Neural cell (in vitro differentiated cells): ENCODE data around the gene ROCK2. TPM values are rescaled to one million over a fixed set of nuclear protein-coding genes. Genes with fewer than 3 reads are reported as not detected.

Experiments
- H2AFZ ChIP-seq: fragments of 200-600, 300-800 bp; sonication (generic), shearing (Covaris generic); 2 replicates; pipeline ENCODE4 v1.6.0; 2014; ENCODE audit warnings: low read depth, mild to moderate bottlenecking, antibody characterized with exemption, low read length, moderate library complexity
- H3F3A ChIP-seq: fragments of 200-600 bp; shearing (Covaris generic); 2 replicates; pipeline ENCODE4 v1.6.1; 2016; ENCODE audit warnings: mild to moderate bottlenecking, moderate library complexity, mixed read lengths, antibody characterized with exemption, low read length; ENCODE audit not compliant: insufficient read depth, poor library complexity, severe bottlenecking
- H3K27ac ChIP-seq: fragments of 200-600, 300-800 bp; sonication (generic), shearing (Covaris generic); 2 replicates; pipeline ENCODE4 v1.5.1; 2014; ENCODE audit warnings: mild to moderate bottlenecking, low read length, moderate library complexity
- H3K27me3 ChIP-seq: fragments of 300-800, 200-600 bp; sonication (generic), shearing (Covaris generic); 2 replicates; pipeline ENCODE4 v1.6.0; 2014; ENCODE audit warnings: mild to moderate bottlenecking, low read depth, low read length, moderate library complexity; ENCODE audit not compliant: insufficient read depth
- H3K36me3 ChIP-seq: fragments of 300-800, 200-600 bp; sonication (generic), shearing (Covaris generic); 2 replicates; pipeline ENCODE4 v1.5.1; 2014; ENCODE audit warnings: mild to moderate bottlenecking, antibody characterized with exemption, low read length, moderate library complexity; ENCODE audit not compliant: insufficient read depth
- H3K4me2 ChIP-seq: fragments of 300-800, 200-600 bp; sonication (generic), shearing (Covaris generic); 2 replicates; pipeline ENCODE4 v1.6.0; 2014; ENCODE audit warnings: mild to moderate bottlenecking, low read length
- H3K4me3 ChIP-seq: fragments of 300-800, 200-600 bp; sonication (generic), shearing (Covaris generic); 2 replicates; pipeline ENCODE4 v1.5.1; 2014; ENCODE audit warnings: mild to moderate bottlenecking, low read length, moderate library complexity
- H3K79me2 ChIP-seq: fragments of 200-600 bp; shearing (Covaris generic); replicated peaks from 2 replicates; pipeline ENCODE4 v1.6.0; 2014; ENCODE audit warnings: mild to moderate bottlenecking, low read length, moderate library complexity; ENCODE audit not compliant: insufficient read depth
- H3K9ac ChIP-seq: fragments of 300-800, 200-600 bp; sonication (generic), shearing (Covaris generic); 2 replicates; pipeline ENCODE4 v1.6.1; 2016; ENCODE audit warnings: mild to moderate bottlenecking, low read length, mixed read lengths
- H3K9me2 ChIP-seq: fragments of 200-600 bp; shearing (Covaris generic); 2 replicates; pipeline ENCODE4 v1.6.1; 2016; ENCODE audit warnings: mild to moderate bottlenecking, low read length, mixed read lengths; ENCODE audit not compliant: insufficient read depth
- H3K9me3 ChIP-seq: fragments of 200-600, 300-800 bp; sonication (generic), shearing (Covaris generic); 2 replicates; pipeline ENCODE4 v1.6.1; 2016; ENCODE audit warnings: mild to moderate bottlenecking, mixed run types, low read length, moderate library complexity, mixed read lengths
- H4K20me1 ChIP-seq: fragments of 200-600 bp; shearing (Covaris generic); 2 replicates; pipeline ENCODE4 v1.6.1; 2016; ENCODE audit warnings: mild to moderate bottlenecking, mixed run types; ENCODE audit not compliant: insufficient read depth
- EP300 ChIP-seq: fragments of 450-650 bp; conservative IDR thresholded peaks from 2 replicates; pipeline ENCODE4 v1.6.1; 2014; ENCODE audit warnings: antibody characterized with exemption, mild to moderate bottlenecking, moderate library complexity; ENCODE audit not compliant: poor library complexity, severe bottlenecking
- EZH2 ChIP-seq: fragments of 200-600, 300-800 bp; shearing (Covaris generic), sonication (generic); IDR thresholded peaks from 2 replicates; pipeline ENCODE4 v1.6.1; 2014; ENCODE audit warnings: antibody characterized with exemption, low read length, borderline replicate concordance, mild to moderate bottlenecking; ENCODE audit not compliant: insufficient read depth, poor library complexity, severe bottlenecking
- MXI1 ChIP-seq: fragments of 450-650 bp; conservative IDR thresholded peaks from 2 replicates; pipeline ENCODE4 v1.6.1; 2014; ENCODE audit warnings: antibody characterized with exemption, mild to moderate bottlenecking; ENCODE audit not compliant: poor library complexity, severe bottlenecking
- POLR2AphosphoS5 ChIP-seq: IDR thresholded peaks from 2 replicates; pipeline ENCODE4 v1.6.1; 2012
- RAD21 ChIP-seq: fragments of 450-650 bp; conservative IDR thresholded peaks from 2 replicates; pipeline ENCODE4 v1.6.1; 2014; ENCODE audit warnings: antibody characterized with exemption, mild to moderate bottlenecking, moderate library complexity
- SMC3 ChIP-seq: fragments of 450-650 bp; conservative IDR thresholded peaks from 2 replicates; pipeline ENCODE4 v1.6.1; 2014; ENCODE audit warnings: antibody characterized with exemption, mild to moderate bottlenecking, moderate library complexity; ENCODE audit not compliant: poor library complexity
- TAF1 ChIP-seq: IDR thresholded peaks from 2 replicates; pipeline ENCODE4 v1.6.1; 2012; ENCODE audit warnings: low read depth
- polyA plus RNA-seq: library from polyadenylated mRNA; depleted of rRNA; stranded (reverse); fragments of >200 nt; gene quantifications from 2 replicates; pipeline ENCODE4 v1.2.3, GENCODE V29; 2014
- TF ChIP-seq, protein P1 (sequence below): fragments of 450-650 bp; IDR thresholded peaks from 2 replicates; pipeline ENCODE4 v1.5.1; 2014; ENCODE audit warnings: antibody characterized with exemption, mild to moderate bottlenecking, moderate library complexity; ENCODE audit not compliant: poor library complexity, severe bottlenecking

ROCK2 gene
- polyA plus RNA-seq, 1 donor from 2014 or later: 25.7 TPM

DNA sequence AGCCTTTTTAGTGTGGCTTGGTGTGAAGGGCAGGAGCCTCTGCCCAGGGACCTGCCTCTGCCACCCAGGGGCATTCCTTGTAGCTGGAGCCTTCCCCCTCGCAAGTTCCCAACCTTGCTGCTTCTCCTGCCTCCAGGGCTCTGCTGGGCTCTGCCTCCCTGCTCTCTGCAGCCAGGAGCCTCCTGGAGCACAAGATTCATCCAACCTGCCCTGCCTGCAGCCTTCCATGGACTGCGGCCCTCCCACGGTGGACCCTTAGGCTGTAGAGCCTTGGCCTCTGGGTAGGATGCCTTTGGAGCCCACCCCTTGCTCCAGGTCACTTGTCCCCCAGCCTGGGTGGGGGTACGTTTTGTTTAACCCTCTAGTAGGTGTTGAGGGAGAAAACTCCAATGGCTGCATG lies 186.7 kb downstream of the ROCK2 start:
- no peak overlapping the region for H2AFZ ChIP-seq
- no peak overlapping the region for H3K9ac ChIP-seq
- H3F3A ChIP-seq: peaks cover 6% of the 10 kb centered on the region
- no peak overlapping the region for H3K4me3 ChIP-seq
- peaks cover 7% of the 10 kb centered on the region for H3K27me3 ChIP-seq
- no peaks in the 10 kb centered on the region for H3K36me3 ChIP-seq
- TF ChIP-seq EP300: no peak
- no peak for TF ChIP-seq TAF1
- no peak for TF ChIP-seq RAD21
- no peaks in the 10 kb centered on the region for H3K9me3 ChIP-seq
- no peak overlapping the region for H3K4me2 ChIP-seq
- no peaks in the 10 kb centered on the region for H3K79me2 ChIP-seq
- no peak overlapping the region for H3K27ac ChIP-seq
- no peaks in the 10 kb centered on the region for H3K9me2 ChIP-seq
- no peaks in the 10 kb centered on the region for H4K20me1 ChIP-seq

DNA sequence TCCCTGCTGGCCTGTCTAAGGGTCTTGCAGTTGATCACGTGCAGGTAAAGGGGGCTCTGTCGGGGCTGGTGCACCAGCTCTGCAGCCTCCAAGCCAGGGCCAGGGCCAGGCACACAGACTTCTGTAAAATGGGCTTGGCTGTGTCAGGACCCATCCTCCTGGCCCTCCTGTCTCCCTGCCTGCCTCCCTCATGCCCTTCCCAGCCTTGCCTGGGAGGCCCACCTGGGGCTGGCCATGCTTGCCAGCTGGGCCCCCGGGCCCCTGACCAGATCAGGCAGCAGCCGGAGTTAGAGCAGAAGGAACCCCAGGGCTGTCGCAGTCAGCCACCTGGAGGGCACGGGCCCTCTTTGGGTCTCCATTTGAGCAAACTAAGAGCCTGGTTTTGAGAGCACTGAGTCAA lies 187.1 kb downstream of the ROCK2 start:
- no peaks in the 10 kb centered on the region for H3K79me2 ChIP-seq
- no peak overlapping the region for H3K27ac ChIP-seq
- peaks cover 6% of the 10 kb centered on the region for H3F3A ChIP-seq
- no peaks in the 10 kb centered on the region for H3K9me3 ChIP-seq
- H4K20me1 ChIP-seq: no peaks in the 10 kb centered on the region
- no peaks in the 10 kb centered on the region for H3K36me3 ChIP-seq
- no peak overlapping the region for H3K4me3 ChIP-seq
- H3K4me2 ChIP-seq: no peak overlapping the region
- H3K9me2 ChIP-seq: no peaks in the 10 kb centered on the region
- no peak overlapping the region for H2AFZ ChIP-seq
- TF ChIP-seq RAD21 (no peak), SMC3 (no peak), POLR2AphosphoS5 (no peak), EP300 (no peak)
- TF ChIP-seq, protein P1, sequence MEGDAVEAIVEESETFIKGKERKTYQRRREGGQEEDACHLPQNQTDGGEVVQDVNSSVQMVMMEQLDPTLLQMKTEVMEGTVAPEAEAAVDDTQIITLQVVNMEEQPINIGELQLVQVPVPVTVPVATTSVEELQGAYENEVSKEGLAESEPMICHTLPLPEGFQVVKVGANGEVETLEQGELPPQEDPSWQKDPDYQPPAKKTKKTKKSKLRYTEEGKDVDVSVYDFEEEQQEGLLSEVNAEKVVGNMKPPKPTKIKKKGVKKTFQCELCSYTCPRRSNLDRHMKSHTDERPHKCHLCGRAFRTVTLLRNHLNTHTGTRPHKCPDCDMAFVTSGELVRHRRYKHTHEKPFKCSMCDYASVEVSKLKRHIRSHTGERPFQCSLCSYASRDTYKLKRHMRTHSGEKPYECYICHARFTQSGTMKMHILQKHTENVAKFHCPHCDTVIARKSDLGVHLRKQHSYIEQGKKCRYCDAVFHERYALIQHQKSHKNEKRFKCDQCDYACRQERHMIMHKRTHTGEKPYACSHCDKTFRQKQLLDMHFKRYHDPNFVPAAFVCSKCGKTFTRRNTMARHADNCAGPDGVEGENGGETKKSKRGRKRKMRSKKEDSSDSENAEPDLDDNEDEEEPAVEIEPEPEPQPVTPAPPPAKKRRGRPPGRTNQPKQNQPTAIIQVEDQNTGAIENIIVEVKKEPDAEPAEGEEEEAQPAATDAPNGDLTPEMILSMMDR: no peak
- H3K9ac ChIP-seq: no peak overlapping the region
- H3K27me3 ChIP-seq: peaks cover 7% of the 10 kb centered on the region

DNA sequence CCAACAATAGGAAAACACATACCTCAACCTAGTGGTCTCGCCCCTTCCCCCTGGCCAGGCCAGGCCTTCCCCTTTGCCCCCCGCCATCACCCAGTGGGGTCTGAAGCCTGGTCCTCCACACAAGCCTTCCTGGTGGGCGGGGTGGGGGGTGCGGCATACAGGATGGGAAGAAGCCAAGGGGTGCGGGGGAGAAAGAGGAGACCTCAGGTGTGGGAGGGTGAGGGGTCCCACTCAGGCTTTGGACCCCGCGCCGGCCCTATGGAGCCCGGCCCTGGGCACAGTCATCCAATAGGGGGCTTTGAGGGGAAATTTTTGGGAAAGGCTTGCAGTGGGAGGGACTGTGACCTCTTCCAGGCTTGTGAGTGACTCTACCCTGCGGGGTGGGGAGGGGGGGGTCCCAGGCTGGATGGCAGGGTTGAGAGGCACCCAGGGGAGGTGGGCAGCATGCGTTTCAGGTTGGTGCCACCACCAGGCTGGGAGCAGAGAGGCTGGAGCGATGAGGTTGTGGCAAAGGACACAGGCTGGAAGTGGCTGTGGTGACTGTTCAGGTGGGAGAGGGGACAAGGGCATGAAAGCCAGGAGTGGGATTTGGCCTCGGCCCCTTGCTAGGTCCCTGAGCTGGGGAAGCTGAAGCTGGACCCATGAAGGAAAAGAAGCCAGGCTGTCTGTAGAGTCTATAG lies 187.9 kb downstream of the ROCK2 start:
- Histone ChIP-seq H3K9ac (no peak overlapping the region), H3K27me3 (peaks cover 7% of the 10 kb centered on the region), H3K4me2 (no peak overlapping the region), H3K9me3 (no peaks in the 10 kb centered on the region), H3F3A (peaks cover 6% of the 10 kb centered on the region), H3K27ac (no peak overlapping the region), H3K79me2 (no peaks in the 10 kb centered on the region), H3K4me3 (peak overlapping the region; percentile 91), H3K36me3 (no peaks in the 10 kb centered on the region), H4K20me1 (no peaks in the 10 kb centered on the region), H2AFZ (no peak overlapping the region), H3K9me2 (no peaks in the 10 kb centered on the region)
- TF ChIP-seq MXI1 (no peak), EZH2 (no peak)
